Memory B cell (primary cell): ENCODE measurements around the gene CCR5.

Source experiments
- ATAC-seq: fragments of 150-1000 bp; cut with Tn5 transposase; 2 replicates; pipeline ENCODE4 v1.10.0; 2021; ENCODE audit warnings: low read depth, mild to moderate bottlenecking, moderate library complexity
- DNase-seq, 2 donors: peaks; one replicate each; pipeline ENCODE4 v3.0.0; 2022; ENCODE audit warnings: low spot score in 2 of 2
- H3K27ac Mint-ChIP-seq: one replicate; pipeline ENCODE4 v1.8.0; 2022; ENCODE audit warnings: mild to moderate bottlenecking, moderate library complexity, mixed read lengths
- H3K27me3 Mint-ChIP-seq: one replicate; pipeline ENCODE4 v1.8.0; 2022; ENCODE audit warnings: mixed read lengths
- H3K36me3 Mint-ChIP-seq: one replicate; pipeline ENCODE4 v1.8.0; 2022; ENCODE audit warnings: mild to moderate bottlenecking, mixed read lengths
- H3K4me1 Mint-ChIP-seq: one replicate; pipeline ENCODE4 v1.8.0; 2022; ENCODE audit warnings: mixed read lengths
- H3K4me3 Mint-ChIP-seq: one replicate; pipeline ENCODE4 v1.8.0; 2022; ENCODE audit warnings: mild to moderate bottlenecking, moderate library complexity, mixed read lengths
- H3K9me3 Mint-ChIP-seq: one replicate; pipeline ENCODE4 v1.8.0; 2022; ENCODE audit warnings: mixed read lengths

CCR5 gene

GRCh38 chr3:46413951-46414350 lies 43.2 kb downstream of the CCR5 start:
- Mint-ChIP-seq H3K36me3 (no peaks in the 10 kb centered on the region), H3K27me3 (peaks cover 2% of the 10 kb centered on the region), H3K27ac (no peak overlapping the region), H3K4me1 (peaks cover 2% of the 10 kb centered on the region), H3K9me3 (no peaks in the 10 kb centered on the region), H3K4me3 (no peak overlapping the region)
- ATAC-seq (no peak), DNase-seq (no peak)

DNA sequence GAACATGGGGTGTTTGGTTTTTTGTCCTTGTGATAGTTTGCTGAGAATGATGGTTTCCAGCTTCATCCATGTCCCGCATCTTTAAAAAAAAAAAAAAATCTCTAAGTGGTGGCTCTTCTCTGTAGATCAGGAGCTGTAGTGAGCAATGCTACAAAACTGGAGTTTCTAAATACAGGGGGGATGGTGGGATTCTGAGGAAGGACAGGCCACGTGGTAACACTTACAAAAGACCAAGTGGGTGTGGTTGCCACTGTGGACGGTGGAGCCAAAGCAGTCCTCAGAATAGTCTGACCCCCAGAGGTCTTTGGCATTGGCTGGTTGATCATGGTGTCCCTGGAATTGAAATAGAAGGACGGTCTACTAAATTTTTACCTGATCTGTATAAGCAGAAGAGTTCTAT lies 44.0 kb downstream of the CCR5 start:
- DNase-seq, result no peak
- H3K36me3 Mint-ChIP-seq, result no peaks in the 10 kb centered on the region
- H3K27ac Mint-ChIP-seq, result no peak overlapping the region
- no peaks in the 10 kb centered on the region for H3K9me3 Mint-ChIP-seq
- peaks cover 2% of the 10 kb centered on the region for H3K4me1 Mint-ChIP-seq
- H3K27me3 Mint-ChIP-seq, result peaks cover 2% of the 10 kb centered on the region
- no peak overlapping the region for H3K4me3 Mint-ChIP-seq
- ATAC-seq, result no peak

DNA sequence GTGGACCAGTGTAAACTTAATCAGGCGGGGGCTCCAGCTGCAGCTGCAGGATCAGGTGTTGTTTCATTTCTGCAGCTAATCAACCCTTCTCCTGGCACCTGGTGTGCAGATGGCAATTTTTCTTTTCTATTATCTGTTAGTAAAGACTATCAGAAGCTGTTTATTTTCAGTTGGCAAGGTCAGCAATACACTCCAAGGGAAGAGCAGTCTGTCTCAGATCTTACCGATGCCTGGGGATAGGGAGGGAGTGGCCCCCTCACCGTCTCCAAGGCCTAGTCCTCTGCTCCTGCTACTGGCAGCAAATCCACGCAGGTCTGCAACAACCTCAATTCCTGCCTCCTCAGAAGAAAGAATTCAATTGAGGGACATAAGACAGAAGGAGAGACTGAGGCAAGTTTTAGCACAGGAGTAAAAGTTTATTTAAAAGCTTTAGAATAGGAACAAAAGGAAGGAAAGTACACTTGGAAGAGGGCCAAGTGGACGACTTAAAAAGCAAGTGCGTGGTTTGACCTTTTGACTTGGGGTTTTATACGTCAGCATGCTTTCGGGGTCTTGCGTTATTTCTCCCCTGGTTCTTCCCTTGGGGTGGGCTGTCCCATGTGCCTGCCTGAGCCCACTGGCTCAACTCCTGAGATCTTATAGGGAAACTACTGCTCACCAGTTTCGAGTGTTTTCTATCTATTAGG lies 45.5 kb downstream of the CCR5 start:
- H3K9me3 Mint-ChIP-seq, result no peaks in the 10 kb centered on the region
- no peak for DNase-seq

DNA sequence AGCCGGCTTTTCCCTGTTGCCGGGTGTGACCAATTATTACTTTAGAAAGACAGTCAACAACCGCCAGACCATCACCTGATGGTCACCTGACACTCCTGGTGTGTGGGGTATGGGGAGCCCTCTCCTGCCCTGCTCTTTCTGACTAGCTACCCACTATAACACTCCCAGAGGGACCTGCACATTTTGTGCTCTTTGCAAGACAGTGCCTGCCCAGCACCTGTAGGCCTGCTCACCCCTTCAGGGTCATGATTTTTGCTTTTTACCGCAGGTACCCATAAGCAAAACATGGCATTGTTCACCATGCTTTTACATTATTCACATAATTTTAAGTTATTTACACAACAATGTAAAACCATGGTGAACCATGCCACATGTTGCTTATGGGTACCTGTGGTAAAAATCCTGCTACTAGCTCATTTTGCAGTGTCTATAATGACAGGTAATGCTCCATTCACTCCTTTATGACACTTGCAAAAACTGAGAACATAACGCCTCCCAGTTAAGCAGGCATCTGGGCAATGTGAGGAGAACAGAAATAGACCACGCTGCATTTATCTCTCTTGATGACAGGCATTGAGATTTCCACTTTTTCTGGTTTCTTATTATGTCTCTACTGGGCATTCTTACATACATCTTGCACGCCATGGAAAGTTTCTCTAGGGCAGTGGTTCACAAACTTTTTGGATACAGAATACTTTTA lies 46.2 kb downstream of the CCR5 start:
- Mint-ChIP-seq H3K36me3 (no peaks in the 10 kb centered on the region), H3K4me1 (peaks cover 2% of the 10 kb centered on the region), H3K27me3 (no peaks in the 10 kb centered on the region), H3K27ac (no peak overlapping the region), H3K4me3 (no peak overlapping the region), H3K9me3 (no peaks in the 10 kb centered on the region)
- DNase-seq (no peak), ATAC-seq (no peak)

More for the DNA sequence above, 45.5 kb downstream of the CCR5 start:
- Mint-ChIP-seq H3K4me3 (no peak overlapping the region), H3K27ac (no peak overlapping the region), H3K27me3 (no peaks in the 10 kb centered on the region), H3K4me1 (peaks cover 2% of the 10 kb centered on the region), H3K36me3 (no peaks in the 10 kb centered on the region)
- no peak for ATAC-seq

DNA sequence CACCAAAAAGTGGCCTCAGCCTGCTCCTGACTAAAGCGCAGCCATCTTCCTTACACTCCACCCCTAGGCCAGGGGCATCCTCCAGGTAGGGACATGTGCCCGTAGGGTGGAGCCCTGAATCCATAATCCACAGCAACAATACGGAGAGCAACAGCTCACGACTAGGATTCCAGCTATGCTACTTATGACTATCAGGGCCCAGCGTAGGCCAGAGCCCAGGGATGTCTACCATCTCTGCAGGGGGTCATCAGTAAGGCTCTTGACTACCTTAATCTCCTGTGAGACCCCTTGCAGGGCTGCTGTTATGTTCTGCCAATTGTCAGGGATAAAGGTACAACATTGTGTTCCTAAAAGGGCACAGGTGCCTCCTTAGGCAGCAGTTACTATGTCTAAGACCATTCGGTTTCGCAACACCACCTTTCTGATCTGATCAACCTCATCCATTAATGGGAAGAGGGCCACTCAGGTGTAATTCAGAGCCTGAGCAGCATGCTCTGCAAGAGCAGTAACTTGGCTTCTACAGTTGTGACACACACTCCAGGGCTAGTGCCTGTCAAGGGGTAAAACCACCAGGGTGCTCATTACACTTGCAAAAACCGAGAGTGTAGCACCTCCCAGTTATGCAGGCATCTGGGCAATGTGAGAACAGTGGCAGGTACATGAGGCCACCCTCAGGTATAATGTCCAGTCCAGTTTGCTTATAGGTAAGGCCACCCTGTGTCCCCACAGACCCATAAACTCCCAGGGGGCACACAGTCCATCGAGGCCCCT lies 47.3 kb downstream of the CCR5 start:
- Mint-ChIP-seq H3K9me3 (no peaks in the 10 kb centered on the region), H3K4me1 (peaks cover 2% of the 10 kb centered on the region), H3K4me3 (no peak overlapping the region), H3K36me3 (no peaks in the 10 kb centered on the region), H3K27ac (no peak overlapping the region), H3K27me3 (no peaks in the 10 kb centered on the region)
- DNase-seq (no peak), ATAC-seq (no peak)

GRCh38 chr3:46419816-46420215 lies 49.1 kb downstream of the CCR5 start:
- no peaks in the 10 kb centered on the region for H3K9me3 Mint-ChIP-seq
- H3K4me3 Mint-ChIP-seq, result no peak overlapping the region
- no peak overlapping the region for H3K27ac Mint-ChIP-seq
- H3K27me3 Mint-ChIP-seq, result no peaks in the 10 kb centered on the region
- ATAC-seq (no peak), DNase-seq (no peak)
- H3K4me1 Mint-ChIP-seq, result peaks cover 2% of the 10 kb centered on the region
- no peaks in the 10 kb centered on the region for H3K36me3 Mint-ChIP-seq

GRCh38 chr3:46420931-46421330 lies 50.2 kb downstream of the CCR5 start:
- Mint-ChIP-seq H3K4me3 (no peak overlapping the region), H3K27ac (no peak overlapping the region), H3K4me1 (peaks cover 2% of the 10 kb centered on the region), H3K9me3 (no peaks in the 10 kb centered on the region), H3K27me3 (no peaks in the 10 kb centered on the region), H3K36me3 (no peaks in the 10 kb centered on the region)
- no peak for ATAC-seq
- no peak for DNase-seq

DNA sequence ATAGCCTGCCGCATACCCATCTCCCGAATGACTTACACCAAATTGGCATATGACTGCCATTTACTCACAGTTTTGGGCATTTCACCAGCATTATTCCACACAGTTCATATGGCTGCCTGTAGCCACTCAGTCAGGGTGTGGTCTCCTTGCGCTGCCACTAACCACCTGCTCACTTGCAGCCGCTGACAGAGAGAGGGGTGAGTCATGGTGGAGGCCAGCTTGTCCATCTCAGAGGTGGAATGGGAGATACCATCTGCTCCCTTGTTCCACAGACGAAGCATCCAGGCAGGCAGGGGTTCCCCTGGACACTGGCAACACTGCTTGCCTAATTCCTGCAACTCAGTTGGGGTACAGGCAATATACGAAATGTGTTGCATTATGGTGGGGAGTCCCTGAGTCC lies 51.9 kb downstream of the CCR5 start:
- Mint-ChIP-seq H3K27ac (no peak overlapping the region), H3K4me1 (no peaks in the 10 kb centered on the region), H3K27me3 (no peaks in the 10 kb centered on the region), H3K9me3 (no peaks in the 10 kb centered on the region), H3K36me3 (no peaks in the 10 kb centered on the region), H3K4me3 (no peak overlapping the region)
- no peak for ATAC-seq
- no peak for DNase-seq

GRCh38 chr3:46423588-46423987 lies 52.8 kb downstream of the CCR5 start:
- H3K27me3 Mint-ChIP-seq, result no peaks in the 10 kb centered on the region
- H3K4me1 Mint-ChIP-seq, result no peaks in the 10 kb centered on the region
- H3K27ac Mint-ChIP-seq, result no peak overlapping the region
- no peaks in the 10 kb centered on the region for H3K9me3 Mint-ChIP-seq
- H3K4me3 Mint-ChIP-seq, result no peak overlapping the region
- DNase-seq, result no peak
- H3K36me3 Mint-ChIP-seq, result no peaks in the 10 kb centered on the region
- no peak for ATAC-seq
